Fibroblast of pulmonary artery (primary cell): ENCODE data around the gene ZNF587B.
"Not testable (repeated sequence)": the region's sequence is repeated elsewhere in the genome, so short reads cannot be mapped to it uniquely, and the experiment has no call there.

Experiments used
- DNase-seq: peaks from one replicate; pipeline ENCODE4 v3.0.0-alpha.2; 2010; ENCODE audit warnings: low read depth
- H3K4me3 ChIP-seq: replicated peaks from 2 replicates; pipeline ENCODE4 v1.5.1; 2011; ENCODE audit warnings: low read depth, mild to moderate bottlenecking, control low read depth, low read length, moderate library complexity
- TF ChIP-seq, protein P1 (sequence below): IDR thresholded peaks from 2 replicates; pipeline ENCODE4 v1.5.1; 2011; ENCODE audit warnings: mild to moderate bottlenecking, control low read depth, low read length, inconsistent platforms; ENCODE audit errors: missing control alignments

ZNF587B gene

DNA sequence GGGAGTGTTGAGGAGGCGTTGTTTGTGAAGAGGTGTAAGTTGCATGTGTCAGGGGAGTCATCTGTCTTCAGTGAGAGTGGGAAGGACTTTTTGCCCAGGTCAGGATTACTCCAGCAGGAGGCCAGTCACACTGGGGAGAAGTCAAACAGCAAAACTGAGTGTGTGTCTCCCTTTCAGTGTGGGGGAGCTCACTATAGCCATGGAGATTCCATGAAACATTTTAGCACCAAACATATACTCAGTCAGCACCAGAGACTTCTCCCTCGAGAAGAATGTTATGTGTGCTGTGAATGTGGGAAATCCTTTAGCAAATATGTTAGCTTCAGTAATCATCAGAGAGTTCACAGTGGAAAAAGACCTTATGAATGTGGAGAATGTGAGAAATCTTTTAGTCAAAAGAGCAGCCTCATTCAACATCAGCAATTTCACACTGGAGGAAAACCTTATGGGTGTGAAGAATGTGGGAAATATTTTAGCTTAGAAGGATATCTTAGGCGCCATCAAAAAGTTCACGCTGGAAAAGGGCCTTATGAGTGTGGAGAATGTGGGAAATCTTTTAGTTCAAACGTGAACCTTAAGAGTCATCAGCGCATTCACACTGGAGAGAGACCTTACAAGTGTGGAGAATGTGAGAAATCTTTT is 11.1 kb downstream of the ZNF587B start:
- DNase-seq: no peak
- no peak overlapping the region for H3K4me3 ChIP-seq
- TF ChIP-seq, protein P1, sequence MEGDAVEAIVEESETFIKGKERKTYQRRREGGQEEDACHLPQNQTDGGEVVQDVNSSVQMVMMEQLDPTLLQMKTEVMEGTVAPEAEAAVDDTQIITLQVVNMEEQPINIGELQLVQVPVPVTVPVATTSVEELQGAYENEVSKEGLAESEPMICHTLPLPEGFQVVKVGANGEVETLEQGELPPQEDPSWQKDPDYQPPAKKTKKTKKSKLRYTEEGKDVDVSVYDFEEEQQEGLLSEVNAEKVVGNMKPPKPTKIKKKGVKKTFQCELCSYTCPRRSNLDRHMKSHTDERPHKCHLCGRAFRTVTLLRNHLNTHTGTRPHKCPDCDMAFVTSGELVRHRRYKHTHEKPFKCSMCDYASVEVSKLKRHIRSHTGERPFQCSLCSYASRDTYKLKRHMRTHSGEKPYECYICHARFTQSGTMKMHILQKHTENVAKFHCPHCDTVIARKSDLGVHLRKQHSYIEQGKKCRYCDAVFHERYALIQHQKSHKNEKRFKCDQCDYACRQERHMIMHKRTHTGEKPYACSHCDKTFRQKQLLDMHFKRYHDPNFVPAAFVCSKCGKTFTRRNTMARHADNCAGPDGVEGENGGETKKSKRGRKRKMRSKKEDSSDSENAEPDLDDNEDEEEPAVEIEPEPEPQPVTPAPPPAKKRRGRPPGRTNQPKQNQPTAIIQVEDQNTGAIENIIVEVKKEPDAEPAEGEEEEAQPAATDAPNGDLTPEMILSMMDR: no peak

DNA sequence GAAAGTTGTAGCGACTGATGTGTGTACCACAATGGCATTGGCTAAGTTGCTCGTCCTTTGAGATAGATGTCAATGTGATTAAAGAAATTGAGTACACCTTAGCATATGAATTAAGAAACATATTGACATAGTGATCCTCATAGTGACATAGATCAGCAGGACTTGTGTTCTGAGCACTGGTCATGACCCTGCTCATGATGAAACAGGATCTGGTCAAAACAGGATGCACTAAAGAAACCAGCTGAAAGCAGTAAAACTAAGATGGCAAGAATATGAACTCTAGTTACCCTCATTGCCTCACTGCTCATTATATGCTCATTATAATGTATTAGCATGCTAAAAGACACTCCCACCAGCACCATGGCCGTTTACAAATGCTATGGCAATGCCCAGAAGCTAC is 17.1 kb downstream of the ZNF587B start:
- peak; percentile 18 for DNase-seq
- H3K4me3 ChIP-seq: not testable (repeated sequence)

DNA sequence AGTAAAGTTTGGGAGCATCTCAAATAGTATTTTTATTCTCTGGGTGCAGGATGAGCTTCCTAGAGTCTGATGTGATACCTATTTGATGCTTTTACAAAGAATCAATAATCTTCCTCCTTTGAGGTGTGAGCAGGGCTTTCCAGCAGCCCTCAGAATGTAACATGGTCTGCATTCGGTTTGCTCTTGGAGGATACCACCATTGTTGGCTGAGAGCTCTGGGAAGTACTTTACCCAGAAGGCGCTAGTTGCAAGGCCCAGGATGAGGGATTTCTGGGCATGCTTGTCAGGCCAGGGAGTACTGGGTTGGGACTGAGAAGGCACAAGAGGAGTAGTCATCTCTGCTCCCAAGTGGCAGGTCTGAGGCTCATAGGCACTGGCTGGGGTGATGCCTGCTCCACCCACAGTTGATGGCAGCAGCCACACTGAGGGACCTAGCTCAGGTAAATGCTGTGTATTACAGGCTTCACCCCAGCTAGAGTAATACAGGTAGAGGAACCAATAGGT is 19.1 kb downstream of the ZNF587B start:
- H3K4me3 ChIP-seq: peak overlapping the region; percentile 86
- DNase-seq: not testable (repeated sequence)

DNA sequence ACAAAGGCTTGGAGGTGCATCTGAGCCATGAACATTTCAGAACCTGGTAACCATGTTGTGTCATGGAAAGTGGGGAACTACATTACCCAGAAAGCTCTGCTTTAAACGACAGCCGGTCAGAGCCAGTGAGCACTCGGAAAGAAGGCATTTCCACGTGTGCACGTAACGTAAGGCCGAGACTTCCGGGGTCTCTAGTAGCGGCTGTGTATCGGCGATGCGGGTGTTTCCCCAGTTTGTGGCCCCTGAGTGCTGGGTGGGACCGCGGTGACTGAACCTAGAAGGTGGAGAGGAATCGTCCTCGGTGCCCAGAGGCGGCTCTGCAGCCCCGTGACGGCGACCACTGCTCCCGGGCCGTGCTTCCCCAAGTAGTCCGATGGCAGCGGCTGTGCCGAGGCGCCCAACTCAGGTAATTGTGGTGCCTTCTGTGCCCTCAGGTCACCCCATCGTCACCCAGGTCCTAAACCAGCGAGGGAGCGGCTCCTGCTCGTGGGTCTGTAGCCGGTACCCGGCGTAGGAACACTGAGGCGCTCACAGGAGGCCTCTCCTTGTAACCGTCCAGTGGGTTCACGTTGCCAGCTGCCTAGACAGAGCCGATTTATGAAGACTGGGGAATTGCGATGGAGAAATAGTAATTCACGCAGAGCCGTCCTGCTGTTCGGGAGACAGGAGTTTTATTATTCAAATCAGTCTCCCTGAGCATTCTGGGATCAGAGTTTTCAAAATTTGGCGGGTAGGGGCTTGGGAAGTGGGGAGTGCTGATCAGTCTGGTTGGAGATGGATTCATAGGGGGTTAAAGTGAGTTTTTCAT is 19.8 kb downstream of the ZNF587B start, which contains the start of gene ZNF587:
Gene ZNF587 (plus strand): TSS at position 194 of the 808 bp plus-strand sequence. CDS start 180 bp downstream, at position 374.
- H3K4me3 ChIP-seq: peak within 1 kb of the TSS; percentile 86
- peak; percentile 87 for DNase-seq

DNA sequence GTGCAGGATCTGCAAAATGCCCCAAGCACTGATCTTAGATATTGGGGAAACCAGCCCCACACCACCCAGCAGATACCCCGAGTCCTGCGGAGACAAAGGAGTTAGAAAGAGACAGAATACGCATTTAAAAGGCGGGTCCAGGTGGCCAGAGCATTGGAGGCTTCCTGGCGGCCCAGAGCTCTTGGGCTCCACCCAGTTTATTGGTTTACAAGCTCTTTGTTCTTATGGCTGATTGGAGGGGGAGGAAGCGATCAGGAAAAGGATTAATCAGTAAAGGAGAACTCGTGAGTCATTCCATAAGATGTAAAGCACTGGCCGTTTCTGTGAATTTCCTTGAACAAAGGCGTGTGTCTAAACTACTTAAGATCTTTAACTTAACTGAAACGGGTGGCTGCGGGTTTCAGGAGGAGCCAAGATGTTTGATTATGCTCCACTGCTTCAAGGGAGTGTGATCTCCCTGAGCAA is 20.5 kb downstream of the ZNF587B start:
- TF ChIP-seq, protein P1: no peak
- peak; percentile 45 for DNase-seq

DNA sequence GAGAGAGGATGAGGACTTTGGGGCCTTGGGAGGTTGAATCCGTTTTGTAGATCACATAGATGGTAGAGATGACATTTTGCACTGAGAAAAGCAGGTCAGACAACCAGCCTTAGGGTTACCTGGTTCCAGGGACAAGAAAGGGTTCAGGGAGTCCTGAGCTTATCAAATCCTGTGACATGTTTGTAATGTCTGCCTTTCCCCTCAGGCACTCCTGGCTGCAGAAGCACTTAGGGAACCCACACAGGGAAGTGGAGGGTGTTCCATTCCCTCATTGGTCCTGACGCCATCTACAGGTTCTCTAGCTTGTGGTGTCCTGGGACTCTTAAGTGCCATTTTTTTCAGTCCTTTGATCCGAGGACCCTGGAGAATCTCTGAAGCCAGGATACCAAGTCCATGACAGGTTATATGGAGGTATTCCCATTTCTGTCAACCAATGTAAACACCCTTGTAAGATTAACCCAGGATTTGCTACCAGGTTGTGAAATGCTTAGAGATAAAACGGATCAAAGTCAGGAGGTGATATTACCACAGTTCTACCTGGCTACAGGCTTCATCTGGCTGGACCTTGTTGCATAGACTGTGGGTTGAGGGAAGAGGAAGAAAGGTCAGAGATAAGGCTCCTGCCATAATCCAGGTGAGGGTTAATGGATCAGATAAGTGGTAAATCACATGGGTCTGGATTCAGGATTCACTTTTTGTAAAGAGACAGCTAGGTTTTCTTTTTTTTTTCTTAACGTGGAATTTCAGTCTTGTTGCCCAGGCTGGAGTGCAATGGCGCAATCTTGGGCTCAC is 21.9 kb downstream of the ZNF587B start:
- not testable (repeated sequence) for DNase-seq, H3K4me3 ChIP-seq

More for the DNA sequence above, 20.5 kb downstream of the ZNF587B start:
- peak overlapping the region; percentile 86 for H3K4me3 ChIP-seq

DNA sequence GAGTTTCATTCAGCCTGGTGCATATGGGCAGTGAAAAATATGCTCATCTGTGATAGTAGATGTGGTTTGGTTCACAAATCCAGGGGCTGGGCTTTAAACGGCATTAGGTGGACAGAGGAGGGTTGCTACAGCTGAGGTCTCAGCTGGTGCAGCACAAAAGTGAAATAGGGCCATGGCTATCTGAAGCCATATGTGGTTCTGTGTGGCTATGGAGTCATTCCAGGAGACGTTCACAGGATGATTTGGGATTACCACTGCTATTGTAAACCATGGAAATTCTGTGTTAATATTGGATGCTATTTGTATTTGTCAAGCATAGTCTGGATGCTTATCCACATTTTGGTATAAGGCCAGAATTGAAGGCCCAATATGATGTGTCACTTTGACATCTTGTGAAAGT is 24.0 kb downstream of the ZNF587B start:
- DNase-seq, H3K4me3 ChIP-seq: not testable (repeated sequence)

DNA sequence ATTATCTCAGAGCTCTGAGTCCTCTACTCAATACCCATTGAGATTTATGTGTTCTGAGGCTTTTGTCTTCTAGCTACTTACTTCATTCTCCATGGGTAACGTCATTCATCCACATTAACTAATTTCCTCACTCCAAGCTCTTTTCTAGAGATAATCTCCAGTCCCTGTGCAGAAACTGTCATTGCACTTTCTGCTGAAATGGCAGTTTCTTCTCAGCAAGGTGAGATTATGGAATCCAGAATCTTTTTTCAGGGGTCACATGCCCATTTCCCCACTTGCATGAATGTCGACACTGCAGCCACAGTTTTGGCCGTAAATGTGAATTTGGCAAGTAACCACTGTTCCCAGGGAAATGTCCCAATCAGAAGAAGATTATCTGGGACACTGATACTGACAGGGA is 32.3 kb downstream of the ZNF587B start:
- not testable (repeated sequence) for DNase-seq, H3K4me3 ChIP-seq

DNA sequence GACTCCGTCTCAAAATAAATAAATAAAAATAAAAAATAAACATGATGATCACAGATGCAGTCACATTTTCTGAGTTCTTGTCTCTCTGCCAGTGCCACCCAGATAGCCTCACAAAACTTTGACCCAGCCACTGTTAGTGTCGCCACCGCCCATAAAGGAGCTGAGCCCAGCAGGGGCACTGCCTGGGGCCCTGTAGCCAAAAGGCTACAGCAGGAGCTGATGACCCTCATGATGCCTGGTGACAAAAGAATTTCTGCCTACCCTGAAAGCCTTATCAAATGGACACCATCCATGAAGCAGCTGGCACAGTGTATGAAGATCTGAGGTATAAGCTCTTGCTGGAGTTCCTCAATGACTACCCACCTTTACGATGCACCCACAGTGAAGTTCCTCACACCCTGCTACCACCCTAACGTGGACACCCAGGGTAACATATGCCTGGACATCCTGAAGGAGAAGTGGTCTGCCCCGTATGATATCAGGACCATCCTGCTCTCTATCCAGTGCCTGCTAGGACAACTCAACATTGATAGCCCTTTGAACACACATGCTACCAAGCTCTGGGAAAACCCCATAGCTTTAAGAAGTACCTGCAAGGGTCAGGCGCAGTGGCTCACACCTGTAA is 37.9 kb downstream of the ZNF587B start:
- TF ChIP-seq, protein P1: no peak
- no peak for DNase-seq

DNA sequence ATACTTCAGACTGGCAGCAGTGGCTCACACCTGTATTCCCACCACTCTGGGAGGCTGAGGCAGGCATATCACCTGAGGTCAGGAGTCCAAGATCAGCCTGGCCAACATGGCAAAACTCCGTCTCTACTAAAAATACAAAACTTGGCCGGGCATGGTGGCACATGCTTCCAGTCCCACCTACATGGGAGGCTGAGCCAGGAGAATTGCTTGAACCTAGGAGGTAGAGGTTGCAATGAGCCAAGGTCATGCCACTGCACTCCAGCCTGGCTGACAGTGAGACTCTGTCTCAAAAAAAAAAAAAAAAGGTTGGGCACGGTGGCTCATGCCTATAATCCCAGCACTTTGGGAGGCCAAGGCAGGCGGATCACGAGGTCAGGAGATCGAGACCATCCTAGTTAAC is 39.6 kb downstream of the ZNF587B start:
- not testable (repeated sequence) for H3K4me3 ChIP-seq, DNase-seq

More for the DNA sequence above, 37.9 kb downstream of the ZNF587B start:
- no peak overlapping the region for H3K4me3 ChIP-seq
